Raji (cell line): Measurements from ENCODE around the gene AKAP5.

ENCODE experiments used
- POLR2A ChIP-seq: IDR thresholded peaks from 2 replicates; pipeline ENCODE4 v1.6.1; 2011; ENCODE audit warnings: low read depth, low read length, control low read depth; ENCODE audit not compliant: insufficient read depth

Gene AKAP5

GRCh38 chr14:64507376-64508156 lies 42.3 kb downstream of the AKAP5 start:
- TF ChIP-seq POLR2A = no peak

- TF ChIP-seq POLR2A = no peak
These were observed 43.0 kb downstream of the AKAP5 start for GRCh38 chr14:64508215-64508776.

- no peak for TF ChIP-seq POLR2A
These were observed 43.7 kb downstream of the AKAP5 start for GRCh38 chr14:64509036-64509435.

- no peak for TF ChIP-seq POLR2A
These were observed 45.7 kb downstream of the AKAP5 start for GRCh38 chr14:64510825-64511671.

- TF ChIP-seq POLR2A = no peak
These were observed 48.0 kb downstream of the AKAP5 start for GRCh38 chr14:64513271-64513670.

- no peak for TF ChIP-seq POLR2A
These were observed 49.8 kb downstream of the AKAP5 start for GRCh38 chr14:64515053-64515452.

- no peak for TF ChIP-seq POLR2A
These were observed 51.7 kb downstream of the AKAP5 start for GRCh38 chr14:64516969-64517368.

GRCh38 chr14:64518229-64518628 lies 52.9 kb downstream of the AKAP5 start:
- TF ChIP-seq POLR2A = no peak

- TF ChIP-seq POLR2A = no peak
These were observed 55.4 kb downstream of the AKAP5 start for GRCh38 chr14:64520699-64521098.

GRCh38 chr14:64522591-64523355 lies 57.5 kb downstream of the AKAP5 start:
- no peak for TF ChIP-seq POLR2A
